ENCODE results near the gene MOXD1. TPM values are rescaled to one million over a fixed set of nuclear protein-coding genes. Genes with fewer than 3 reads are reported as not detected.

The MOXD1 gene
- total RNA-seq (ENCODE audit: low replicate concordance) = 1.4 and 81.2 TPM in 2 replicates

DNA sequence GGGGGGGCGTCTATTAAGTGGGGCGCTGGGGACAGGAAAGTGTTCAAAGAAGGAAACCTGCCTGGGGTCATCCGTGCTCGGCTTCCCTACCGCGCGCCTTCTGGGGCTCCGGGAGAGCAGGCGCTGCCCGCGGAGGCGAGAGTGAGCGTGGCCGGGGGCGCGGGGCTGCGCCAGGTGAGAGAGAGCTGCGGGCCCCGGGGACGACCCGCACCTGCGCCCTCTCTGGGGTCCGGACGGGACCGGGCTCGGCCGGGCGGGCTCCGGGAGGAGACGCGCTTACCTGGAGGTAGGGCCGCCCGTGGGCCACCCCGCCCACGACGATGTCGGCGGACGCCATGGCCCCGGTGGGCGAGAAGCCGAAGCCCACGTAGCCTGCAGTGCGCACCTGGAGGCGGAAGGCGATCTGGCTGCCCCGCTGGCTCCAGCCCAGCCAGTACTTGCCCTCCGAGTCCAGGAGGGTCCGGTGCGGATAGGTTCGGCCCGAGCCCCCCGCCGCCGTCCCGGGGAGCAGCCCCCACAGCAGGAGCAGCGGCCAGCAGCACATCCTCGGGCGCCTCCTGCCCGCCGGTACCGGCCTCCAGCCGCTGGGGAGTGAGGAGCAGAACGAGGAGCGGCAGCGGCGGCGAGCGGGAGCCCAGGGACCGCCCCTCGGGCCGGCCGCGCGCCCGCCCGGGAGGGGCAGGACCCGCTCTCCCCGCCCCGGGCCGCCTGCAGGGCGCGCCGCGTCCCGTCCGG, at the start of gene MOXD1:
Gene MOXD1, minus strand, starts transcription at position 593 of the 735 bp plus-strand sequence. Its CDS starts 49 bp downstream, at position 544.

Other genes with a start within 250 kb of the MOXD1 start
- gene STX7, start 111.6 kb upstream of the MOXD1 start, total RNA-seq (ENCODE audit: low replicate concordance) = 50.1 and 60.8 TPM in 2 replicates
- gene TAAR9, start 136.8 kb upstream of the MOXD1 start, total RNA-seq (ENCODE audit: low replicate concordance) = not detected in 2 replicates
- gene TAAR8, start 151.2 kb upstream of the MOXD1 start, total RNA-seq (ENCODE audit: low replicate concordance) = not detected in 2 replicates
- not detected in 2 replicates for gene TAAR6, start 168.8 kb upstream of the MOXD1 start, total RNA-seq (ENCODE audit: low replicate concordance)
- gene TAAR5, start 188.3 kb upstream of the MOXD1 start, total RNA-seq (ENCODE audit: low replicate concordance) = not detected in 2 replicates
- not detected in 2 replicates for gene TAAR2, start 222.8 kb upstream of the MOXD1 start, total RNA-seq (ENCODE audit: low replicate concordance)

Measured in smooth muscle cell of the coronary artery (primary cell).